Measurements from ENCODE around the gene MEFV. TPM values are rescaled to one million over a fixed set of nuclear protein-coding genes. Genes with fewer than 3 reads are reported as not detected.

MEFV gene, protein sequence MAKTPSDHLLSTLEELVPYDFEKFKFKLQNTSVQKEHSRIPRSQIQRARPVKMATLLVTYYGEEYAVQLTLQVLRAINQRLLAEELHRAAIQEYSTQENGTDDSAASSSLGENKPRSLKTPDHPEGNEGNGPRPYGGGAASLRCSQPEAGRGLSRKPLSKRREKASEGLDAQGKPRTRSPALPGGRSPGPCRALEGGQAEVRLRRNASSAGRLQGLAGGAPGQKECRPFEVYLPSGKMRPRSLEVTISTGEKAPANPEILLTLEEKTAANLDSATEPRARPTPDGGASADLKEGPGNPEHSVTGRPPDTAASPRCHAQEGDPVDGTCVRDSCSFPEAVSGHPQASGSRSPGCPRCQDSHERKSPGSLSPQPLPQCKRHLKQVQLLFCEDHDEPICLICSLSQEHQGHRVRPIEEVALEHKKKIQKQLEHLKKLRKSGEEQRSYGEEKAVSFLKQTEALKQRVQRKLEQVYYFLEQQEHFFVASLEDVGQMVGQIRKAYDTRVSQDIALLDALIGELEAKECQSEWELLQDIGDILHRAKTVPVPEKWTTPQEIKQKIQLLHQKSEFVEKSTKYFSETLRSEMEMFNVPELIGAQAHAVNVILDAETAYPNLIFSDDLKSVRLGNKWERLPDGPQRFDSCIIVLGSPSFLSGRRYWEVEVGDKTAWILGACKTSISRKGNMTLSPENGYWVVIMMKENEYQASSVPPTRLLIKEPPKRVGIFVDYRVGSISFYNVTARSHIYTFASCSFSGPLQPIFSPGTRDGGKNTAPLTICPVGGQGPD
- total RNA-seq: not detected in 2 replicates
- polyA plus RNA-seq: not detected in 2 replicates
- polyA plus RNA-seq (2011; cell fraction: cytosol; rRNA removed): not detected in 2 replicates
- polyA plus RNA-seq (2011; cell fraction: nucleus; rRNA removed): 0.14 TPM in 1 of 2 replicates, not detected in the other
- polyA plus RNA-seq (2012): not detected in 2 replicates
- polyA minus RNA-seq: not detected in 2 replicates
- not detected for polyA minus RNA-seq (2011; cell fraction: cytosol; rRNA and poly(A)+ RNA removed)
- not detected in 2 replicates for polyA minus RNA-seq (2011; cell fraction: nucleus; rRNA and poly(A)+ RNA removed)
- Bru-seq, nascent RNA: not detected
- percentile 10 among the genes with signal in this experiment for BruChase-seq, experiment 1, labeled RNA remaining after a 6-hour chase
- not detected for BruChase-seq, experiment 2, labeled RNA remaining after a 2-hour chase
- long read RNA-seq: 0 reads

GRCh38 chr16:3256146-3256865, at the start of gene MEFV:
MEFV (minus strand) TSS chr16:3256633; CDS start chr16:3256587, 46 bp downstream.
- FAIRE-seq (no peak), DNase-seq (ENCODE audit: low read depth, low spot score) (no peak)
- no peak within 1 kb of the TSS for H3K4me2 ChIP-seq (ENCODE audit: insufficient read depth, low read length)

More at GRCh38 chr16:3256146-3256865, at the start of gene MEFV:
- Histone ChIP-seq H3K9me3 (replicated peaks; ENCODE audit: control insufficient read depth, insufficient read depth, low read length) (no peaks in the 10 kb centered on the region), H3K9me1 (replicated peaks; ENCODE audit: control insufficient read depth, extremely low read depth, insufficient read depth, low read length) (no peaks in the 10 kb centered on the region), H2AFZ (ENCODE audit: low read depth, low read length) (no peak within 1 kb of the TSS), H3K27me3 (ENCODE audit: control insufficient read depth in 2 of 2, insufficient read depth in 2 of 2, low read length in 2 of 2) (peaks cover 0 to 4% of the 10 kb centered on the region in 2 experiments), H3K79me2 (ENCODE audit: control insufficient read depth, insufficient read depth, low read length) (no peaks in the 10 kb centered on the region), H3K4me3 (replicated peaks in 1 of 3; ENCODE audit: insufficient read depth in 1 of 3, low read depth in 1 of 3, low read length in 3 of 3) (no peak within 1 kb of the TSS), H4K20me1 (replicated peaks; ENCODE audit: control insufficient read depth, extremely low read depth, insufficient read depth, low read length) (no peaks in the 10 kb centered on the region), H3K27ac (ENCODE audit: insufficient read depth, low read depth, low read length) (no peak within 1 kb of the TSS), H3K4me1 (ENCODE audit: control insufficient read depth, extremely low read depth, insufficient read depth, low read length) (no peaks in the 10 kb centered on the region), H3K9ac (replicated peaks; ENCODE audit: extremely low read depth, insufficient read depth, low read length) (no peak within 1 kb of the TSS), H3K36me3 (ENCODE audit: control insufficient read depth in 2 of 2, extremely low read depth in 1 of 2, insufficient read depth in 2 of 2, low read length in 2 of 2) (no peaks in the 10 kb centered on the region)
- BruUV-seq (replicated peaks): no TSS peak
- TF ChIP-seq POLR2AphosphoS5 (IDR thresholded peaks at IDR 0.05; ENCODE audit: insufficient read depth, low read depth, low read length) (no peak), POLR2A (IDR thresholded peaks at IDR 0.05; ENCODE audit: low read depth, low read length) (no peak), EZH2 (IDR thresholded peaks at IDR 0.05; ENCODE audit: borderline replicate concordance, low read depth, low read length, severe bottlenecking) (no peak), GATA2 (IDR thresholded peaks at IDR 0.05; ENCODE audit: insufficient read depth, insufficient read length, low read depth, low read length) (no peak), CTCF (IDR thresholded peaks at IDR 0.05; ENCODE audit: extremely low read depth in 1 of 2, insufficient read depth in 1 of 2, low read depth in 1 of 2, low read length in 2 of 2) (no peak), MYC (IDR thresholded peaks at IDR 0.05; ENCODE audit: low read depth, low read length) (no peak), JUN (IDR thresholded peaks at IDR 0.05; ENCODE audit: borderline replicate concordance, insufficient read depth, insufficient read length, low read depth) (no peak), FOS (IDR thresholded peaks at IDR 0.05; ENCODE audit: borderline replicate concordance, insufficient read depth, low read length) (no peak)
- TF ChIP-seq, protein P1, sequence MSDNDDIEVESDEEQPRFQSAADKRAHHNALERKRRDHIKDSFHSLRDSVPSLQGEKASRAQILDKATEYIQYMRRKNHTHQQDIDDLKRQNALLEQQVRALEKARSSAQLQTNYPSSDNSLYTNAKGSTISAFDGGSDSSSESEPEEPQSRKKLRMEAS (IDR thresholded peaks at IDR 0.05; ENCODE audit: insufficient read depth, insufficient read length): no peak
- intact Hi-C loops (cut with micrococcal nuclease) (no loop called here), dilution Hi-C loops (cut with MboI; ENCODE audit: extremely low pct_ligation_motif_present, low sequenced_read_pairs) (no loop called here)
- POLR2A ChIA-PET: no interaction called here
- CTCF ChIA-PET: no interaction called here
